GM21737 (cell line): ENCODE results near the gene ARFIP2.
A peak's percentile ranks its signal among the peaks of the same experiment; 100 is the strongest.
"Not testable (repeated sequence)": the region's sequence is repeated elsewhere in the genome, so short reads cannot be mapped to it uniquely, and the experiment has no call there.

Source experiments
- ATAC-seq: cut with Tn5 transposase; IDR thresholded peaks from one replicate; pipeline ENCODE4 v1.9.1; 2021; ENCODE audit warnings: mild to moderate bottlenecking, moderate library complexity; ENCODE audit not compliant: unreplicated experiment

Gene ARFIP2, protein sequence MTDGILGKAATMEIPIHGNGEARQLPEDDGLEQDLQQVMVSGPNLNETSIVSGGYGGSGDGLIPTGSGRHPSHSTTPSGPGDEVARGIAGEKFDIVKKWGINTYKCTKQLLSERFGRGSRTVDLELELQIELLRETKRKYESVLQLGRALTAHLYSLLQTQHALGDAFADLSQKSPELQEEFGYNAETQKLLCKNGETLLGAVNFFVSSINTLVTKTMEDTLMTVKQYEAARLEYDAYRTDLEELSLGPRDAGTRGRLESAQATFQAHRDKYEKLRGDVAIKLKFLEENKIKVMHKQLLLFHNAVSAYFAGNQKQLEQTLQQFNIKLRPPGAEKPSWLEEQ

DNA sequence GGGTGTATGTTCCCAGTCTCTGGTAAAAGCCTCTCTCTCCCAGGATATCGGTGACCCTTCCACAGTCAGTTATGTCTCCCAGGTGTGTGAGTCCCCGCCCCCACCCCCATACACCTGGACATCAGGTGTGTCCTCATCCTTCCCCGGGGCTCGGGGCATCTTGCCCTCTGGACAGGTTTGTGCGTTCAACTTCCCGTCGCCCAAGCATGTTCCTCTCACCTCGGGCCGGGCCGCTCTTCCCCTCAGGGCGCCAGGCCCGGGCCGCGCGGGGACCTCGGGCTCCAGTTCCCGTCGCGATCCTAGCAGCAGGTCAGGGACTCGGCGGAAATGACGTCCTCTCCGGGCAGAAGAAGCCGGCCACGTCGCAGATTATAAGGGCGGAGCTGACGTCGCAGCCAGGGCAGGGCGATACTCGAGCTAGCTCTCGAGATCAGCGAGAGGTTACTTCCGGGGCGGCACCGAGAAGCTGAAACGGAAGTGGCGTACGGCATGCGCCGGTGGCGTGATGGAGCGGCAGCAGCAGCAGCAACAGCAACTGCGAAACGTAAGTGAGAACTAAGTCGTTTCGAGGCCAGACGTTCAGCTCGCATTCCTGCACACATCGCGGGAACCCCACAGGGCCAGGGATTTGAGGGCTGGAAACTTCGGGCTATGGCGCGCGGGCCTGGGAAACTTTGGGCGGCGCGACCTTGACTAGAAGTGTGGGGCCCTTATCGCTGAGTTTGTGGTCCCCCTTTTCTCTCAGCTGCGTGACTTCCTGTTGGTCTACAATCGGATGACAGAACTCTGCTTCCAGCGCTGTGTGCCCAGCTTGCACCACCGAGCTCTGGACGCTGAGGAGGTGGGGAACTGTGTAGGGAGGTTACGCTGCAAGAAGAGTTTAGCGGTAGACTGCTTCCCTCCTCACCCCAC lies at the start of gene ARFIP2, which contains the start of gene TIMM10B:
Gene ARFIP2, minus strand, starts transcription at position 320 of the 912 bp plus-strand sequence. CDS start 910 bp downstream, outside the sequence.
Gene TIMM10B, plus strand, starts transcription at position 490 of the 912 bp plus-strand sequence. Its CDS starts 16 bp downstream, at position 506.
- ATAC-seq: peak; percentile 99

DNA sequence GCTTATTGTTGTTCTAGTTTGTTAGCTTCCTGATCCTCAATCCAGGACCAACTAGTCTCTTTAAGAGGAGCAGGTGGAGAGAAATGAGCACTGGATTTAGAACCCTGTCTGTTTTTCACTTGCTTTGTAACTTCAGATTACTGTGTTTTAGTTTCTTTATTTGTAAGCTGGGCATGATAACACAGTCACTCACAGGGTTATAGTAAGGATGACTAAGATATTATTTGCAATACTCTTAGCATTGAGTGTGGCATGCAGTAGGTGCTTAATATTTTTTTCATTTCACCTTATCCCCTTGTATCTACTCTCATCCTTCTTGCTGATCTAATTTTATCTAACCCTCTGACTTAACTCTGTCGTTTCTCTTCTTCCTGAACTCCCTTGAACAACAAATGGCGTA lies 49.7 kb upstream of the ARFIP2 start:
- ATAC-seq: no peak

DNA sequence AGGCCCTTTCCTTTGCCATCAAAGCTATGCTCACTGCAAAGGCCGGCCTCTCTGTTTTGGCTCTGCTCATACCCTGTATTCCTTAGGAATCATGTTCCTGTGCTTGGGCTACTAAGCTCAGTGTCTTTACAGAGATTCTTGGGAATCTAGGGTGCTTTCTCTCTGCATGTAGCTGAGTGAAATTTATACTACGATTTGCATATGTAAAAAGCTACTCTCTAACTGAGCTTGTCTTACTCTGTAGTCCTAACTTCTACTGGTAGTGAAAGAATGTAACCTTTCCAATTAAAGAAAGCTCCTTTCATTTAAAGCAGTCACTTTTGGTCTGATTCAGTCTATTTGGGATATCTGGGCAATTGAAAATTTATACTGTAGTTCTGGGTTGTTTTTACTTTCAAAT lies 48.1 kb upstream of the ARFIP2 start:
- no peak for ATAC-seq

DNA sequence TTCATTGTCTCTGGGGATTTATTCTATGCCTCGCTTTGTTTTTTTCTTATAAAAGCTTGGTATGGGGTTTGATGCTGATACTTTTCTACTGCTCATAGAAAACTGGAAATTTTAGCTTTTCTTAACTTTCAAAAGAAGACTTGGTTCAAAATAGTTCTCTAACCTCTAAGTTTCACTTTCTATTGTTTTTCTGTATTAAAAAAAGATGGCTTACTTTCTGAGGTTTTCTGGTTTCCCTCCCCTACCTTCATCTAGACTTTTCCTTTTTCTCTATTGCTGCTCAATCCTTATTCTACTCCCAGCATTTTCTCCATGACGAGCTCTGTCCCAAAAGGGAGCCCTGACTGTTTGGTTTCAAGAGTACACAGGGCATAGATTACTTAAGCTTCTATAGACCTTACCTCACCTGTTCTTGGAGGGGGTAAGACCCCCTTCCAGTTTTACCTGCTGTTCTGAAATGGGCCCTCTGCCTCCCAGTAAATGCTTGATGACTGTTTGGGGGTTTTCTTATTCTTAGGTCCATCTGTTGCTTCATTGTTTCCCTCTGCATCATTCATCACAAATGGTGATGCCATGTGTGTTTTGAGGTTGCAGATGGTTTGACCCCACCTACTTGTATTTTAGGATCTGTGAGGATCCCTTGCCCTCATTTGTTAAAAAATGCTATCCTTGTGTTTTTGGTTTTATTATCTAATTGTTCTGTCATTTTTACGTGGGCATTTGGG lies 45.4 kb upstream of the ARFIP2 start:
- no peak for ATAC-seq

DNA sequence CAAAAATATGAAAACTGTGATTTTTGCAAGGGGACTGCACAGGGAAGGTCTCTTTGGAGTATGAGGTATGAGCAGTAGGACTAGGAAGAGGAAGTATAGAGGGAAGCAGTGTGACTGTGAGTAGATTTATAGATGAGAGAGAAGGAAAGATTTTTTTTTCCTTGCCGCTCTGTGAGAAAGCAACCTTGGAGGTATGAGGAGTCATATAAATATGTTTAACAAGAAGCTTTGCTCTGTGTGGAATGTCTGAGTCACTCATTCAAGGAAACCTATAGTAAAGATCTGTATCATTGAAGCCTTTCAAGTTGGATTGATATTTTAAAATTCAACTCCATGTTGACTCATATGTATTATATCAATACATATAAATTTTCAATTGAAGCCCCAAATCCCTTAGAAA lies 42.1 kb upstream of the ARFIP2 start:
- ATAC-seq: no peak

DNA sequence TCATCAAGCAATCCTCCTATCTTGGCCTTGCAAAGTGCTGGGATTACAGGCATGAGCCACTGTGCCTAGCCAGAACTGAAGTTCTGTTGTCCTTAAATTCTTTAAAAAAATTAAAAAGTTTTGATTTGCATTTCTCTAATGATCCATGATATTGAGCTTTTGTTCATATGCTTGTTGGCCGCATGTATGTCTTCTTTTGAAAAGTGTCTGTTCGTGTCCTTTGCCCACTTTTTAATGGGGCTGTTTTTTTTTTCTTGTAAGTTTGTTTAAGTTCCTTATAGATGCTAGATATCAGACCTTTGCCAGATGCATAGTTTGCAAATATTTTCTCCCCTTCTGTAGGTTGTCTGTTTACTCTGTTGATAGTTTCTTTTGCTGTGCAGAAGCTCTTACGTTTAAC lies 40.8 kb upstream of the ARFIP2 start:
- not testable (repeated sequence) for ATAC-seq

DNA sequence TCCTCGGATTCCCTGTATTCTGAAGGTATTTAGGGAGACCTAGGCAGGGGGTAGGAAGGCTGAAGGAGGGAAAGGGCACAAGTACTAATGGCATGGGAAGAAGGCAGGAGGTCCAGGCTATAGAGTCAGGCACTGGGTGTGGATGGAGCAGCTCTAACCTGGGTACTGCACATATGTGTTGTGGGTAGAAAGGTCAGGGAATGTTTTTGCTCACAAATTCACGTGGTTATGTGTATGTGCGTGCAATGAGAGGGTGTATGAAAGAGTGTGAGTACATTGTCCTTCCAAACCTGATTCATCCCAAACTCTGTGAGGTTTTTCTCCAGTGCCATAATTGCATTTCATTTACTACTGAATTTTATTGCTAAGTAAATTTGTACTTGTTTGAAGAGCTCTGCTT lies 39.1 kb upstream of the ARFIP2 start:
- no peak for ATAC-seq

DNA sequence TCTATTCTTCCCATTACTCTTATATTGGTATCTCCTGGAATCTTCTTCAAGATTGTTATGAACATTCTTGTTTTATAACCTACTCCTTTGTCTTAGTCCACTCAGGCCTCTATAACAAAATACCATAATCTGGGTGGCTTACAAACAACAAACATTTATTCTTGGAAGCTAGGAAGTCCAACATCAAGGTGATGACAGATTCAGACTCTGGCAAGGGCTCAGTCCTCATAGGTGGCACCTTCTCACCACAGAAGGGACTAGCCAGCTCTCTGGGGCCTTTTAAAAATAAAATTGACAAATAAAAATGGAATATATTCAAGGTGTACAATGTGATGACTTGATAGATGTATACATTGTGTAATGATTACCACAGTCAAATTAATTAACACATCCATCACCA lies 35.7 kb upstream of the ARFIP2 start:
- ATAC-seq: no peak

DNA sequence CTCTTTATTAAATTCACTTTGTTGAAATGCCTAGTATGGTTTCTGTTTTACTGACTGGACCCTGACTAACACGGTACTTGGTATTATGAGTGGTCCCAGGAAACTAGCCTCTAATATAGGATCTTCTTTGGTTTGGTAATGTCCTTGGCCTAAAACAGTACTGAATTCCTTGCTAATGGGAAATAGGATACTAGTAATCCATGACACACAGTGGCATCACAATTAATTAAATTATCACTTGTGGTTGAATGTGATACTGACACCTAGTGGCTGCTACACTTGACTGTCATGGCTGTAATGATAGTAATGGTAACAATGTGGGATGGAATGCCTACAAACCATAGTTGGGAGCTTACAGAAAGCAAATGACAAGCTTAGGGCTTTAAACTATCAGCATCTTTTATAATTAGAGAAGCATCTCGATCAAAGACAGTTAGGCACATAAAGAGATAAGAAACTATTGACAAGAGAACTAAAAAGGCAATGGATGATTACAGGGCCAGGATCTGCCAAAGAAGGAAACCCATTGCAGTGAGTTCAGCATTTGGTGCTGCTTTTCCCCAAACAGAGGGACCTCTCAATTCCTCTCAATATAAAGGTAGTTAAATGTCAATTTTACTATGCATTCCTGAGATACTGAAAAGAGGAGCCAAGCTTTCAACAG lies 24.6 kb upstream of the ARFIP2 start:
- no peak for ATAC-seq

DNA sequence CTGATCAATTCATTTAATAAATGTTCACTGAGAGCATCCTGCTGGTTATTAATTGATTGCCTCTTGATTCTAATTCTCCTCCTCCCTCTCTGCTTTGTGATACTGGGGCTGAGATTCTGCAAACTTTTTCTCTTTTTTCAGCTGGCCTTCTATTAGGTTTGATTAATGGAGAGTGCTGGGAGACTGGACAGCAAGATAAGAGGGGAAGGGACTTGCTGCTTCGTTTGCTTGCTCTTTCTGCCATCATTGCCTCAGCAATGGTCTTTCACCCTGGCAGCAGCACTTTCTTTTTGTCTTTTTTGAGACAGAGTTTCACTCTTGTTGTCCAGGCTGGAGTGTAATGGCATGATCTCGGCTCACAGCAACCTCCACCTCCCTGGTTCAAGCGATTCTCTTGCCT lies 23.0 kb upstream of the ARFIP2 start:
- no peak for ATAC-seq

DNA sequence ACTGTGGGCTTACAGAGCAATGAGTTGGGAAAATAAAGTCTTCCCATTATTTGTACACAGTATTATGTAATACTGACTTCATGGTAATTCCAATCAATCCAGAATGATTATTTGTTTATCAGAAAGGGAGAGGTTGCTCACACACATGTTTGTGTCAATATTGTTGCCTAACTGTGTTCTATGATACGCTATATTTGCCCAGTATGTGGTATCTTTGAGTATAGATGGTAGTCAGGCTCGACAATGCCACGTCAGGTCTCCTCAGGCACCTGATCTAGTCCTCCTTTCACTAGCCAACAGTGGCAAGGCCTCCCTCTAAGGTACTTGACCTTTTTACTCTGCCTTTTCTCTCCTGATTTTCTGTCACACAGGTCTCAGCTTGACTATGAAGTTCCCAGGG lies 21.3 kb upstream of the ARFIP2 start:
- no peak for ATAC-seq

DNA sequence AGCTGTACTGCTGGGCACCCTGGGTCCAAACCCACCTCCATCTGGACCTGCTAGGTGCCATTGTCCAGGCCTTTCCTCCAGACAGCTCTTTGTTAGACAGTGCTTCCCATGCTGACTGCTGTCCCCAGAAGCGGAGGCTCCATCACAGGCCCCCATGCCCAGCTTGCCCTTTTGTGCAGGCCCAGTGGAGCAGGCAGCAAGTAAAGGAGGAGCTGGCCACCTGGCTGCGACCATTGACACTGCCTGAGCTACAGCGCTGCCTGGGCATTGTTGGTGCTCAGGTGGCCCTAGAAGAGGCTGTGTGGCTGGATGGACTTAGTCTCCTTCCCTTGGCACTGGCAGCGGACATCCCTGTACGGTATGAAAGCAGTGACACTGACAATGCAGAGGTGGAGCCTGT lies 17.4 kb upstream of the ARFIP2 start:
- ATAC-seq: no peak

DNA sequence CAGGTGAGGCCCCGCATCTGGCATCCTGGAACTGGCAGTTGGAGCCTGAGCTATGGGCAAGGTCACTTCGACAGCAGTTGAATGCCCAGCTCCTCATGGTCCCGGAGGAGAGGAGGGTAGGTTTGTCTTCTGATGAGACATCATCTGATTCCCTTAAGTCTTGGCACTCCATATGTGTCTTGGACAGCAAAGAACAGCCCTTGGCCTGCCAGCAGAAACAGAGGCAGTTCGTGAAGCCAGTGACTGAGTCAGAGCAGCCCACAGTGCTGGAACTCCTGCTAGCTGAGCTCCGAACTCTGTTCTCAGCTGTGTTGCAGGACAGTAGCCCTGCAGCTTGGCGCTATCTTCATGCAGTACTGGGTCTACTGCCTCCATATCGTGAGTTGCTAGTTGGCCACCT lies 17.0 kb upstream of the ARFIP2 start:
- ATAC-seq: no peak

DNA sequence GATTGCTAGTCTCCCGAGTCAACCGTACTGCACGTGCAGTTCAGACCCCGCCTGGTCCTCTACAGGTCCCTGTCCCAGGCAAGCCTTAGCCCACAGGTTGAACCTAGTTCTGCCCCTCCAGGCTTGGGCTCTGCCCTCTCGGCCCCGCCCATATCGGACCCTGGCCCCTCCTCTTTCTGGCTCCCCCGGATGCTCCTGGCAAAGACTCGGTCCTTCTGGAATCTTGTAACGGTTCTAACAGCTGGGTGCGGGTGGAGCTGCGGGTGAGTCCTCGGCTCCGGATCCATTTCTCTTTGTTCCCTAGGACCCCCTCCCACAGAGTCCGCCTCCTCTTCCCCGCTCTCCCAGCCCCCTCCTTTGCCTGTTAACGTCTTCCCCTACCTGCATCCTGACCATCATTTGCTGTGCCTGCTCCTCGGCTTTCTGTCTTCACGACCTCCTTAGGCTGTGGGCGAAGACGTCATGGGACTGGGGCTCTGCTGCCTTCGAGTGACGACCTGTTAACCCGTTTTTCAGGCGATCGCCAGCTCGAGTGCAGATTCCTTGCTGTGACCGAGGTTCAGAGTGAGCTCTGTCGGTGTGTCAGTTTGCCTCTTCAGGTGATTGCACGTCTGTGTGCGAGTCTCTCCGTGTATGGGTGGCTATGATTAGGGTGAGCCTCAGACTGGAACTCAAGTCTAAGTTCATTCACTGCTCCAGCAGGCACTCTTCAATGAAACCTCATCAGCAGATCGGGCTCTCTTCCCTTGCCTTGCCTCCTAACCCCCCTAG lies 16.1 kb upstream of the ARFIP2 start, which contains the start of gene DNHD1:
Gene DNHD1, plus strand, starts transcription at position 212 of the 771 bp plus-strand sequence. CDS start 936 bp downstream, outside the sequence.
- no peak for ATAC-seq

DNA sequence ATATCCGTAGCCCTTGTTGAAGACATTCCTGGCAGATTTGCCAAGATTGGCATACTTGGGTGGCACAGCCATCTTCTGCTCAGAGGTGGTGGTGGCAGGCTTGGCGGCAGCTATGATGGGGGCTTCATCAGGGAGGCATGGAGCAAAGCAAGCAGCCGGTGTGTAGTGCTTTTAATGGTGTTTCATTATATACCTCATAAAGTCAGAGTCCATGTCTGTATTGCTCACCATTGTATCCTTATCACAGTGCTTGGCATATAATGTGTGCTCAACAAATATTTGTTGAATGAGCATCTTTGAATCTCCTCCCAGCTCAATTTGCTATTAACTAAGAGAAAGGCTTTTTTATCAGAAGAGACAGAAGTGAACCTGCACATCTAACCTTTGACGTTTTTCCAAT lies 8.2 kb upstream of the ARFIP2 start:
- ATAC-seq: no peak

DNA sequence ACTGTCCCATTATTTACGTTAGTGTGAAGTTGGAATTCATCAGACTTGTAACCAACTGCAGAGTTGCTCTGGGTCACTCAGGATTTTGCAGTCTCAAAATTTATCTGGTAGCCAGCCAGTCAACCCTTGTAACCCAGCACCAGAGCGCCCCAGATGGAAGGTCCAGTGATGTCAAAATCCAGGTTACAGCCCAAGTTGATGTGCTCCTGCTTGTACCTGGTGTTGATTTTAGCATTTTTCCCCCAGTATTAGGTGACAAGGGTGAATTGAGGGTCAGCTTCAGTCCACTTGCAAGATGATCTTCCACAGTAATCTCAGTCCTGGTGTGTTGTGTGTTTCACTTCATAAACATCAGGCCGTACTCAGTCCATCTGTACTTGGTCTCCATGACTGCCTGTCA lies 7.7 kb upstream of the ARFIP2 start:
- no peak for ATAC-seq

DNA sequence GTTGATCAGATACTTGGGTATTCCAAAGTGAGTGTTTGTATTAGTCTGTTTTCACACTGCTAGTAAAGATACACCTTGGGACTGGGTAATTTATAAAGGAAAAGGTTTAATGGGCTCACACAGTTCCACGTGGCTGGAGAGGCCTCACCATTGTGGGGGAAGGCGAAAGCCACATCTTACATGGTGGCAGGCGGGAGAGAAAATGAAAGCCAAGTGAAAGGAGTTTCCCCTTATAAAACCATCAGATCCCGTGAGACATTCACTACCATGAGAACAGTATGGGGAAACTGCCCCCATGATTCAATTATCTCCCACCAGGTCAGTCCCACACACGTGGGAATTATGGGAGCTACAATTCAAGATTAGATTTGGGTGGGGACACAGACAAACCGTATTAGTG lies 7.2 kb upstream of the ARFIP2 start:
- no peak for ATAC-seq

DNA sequence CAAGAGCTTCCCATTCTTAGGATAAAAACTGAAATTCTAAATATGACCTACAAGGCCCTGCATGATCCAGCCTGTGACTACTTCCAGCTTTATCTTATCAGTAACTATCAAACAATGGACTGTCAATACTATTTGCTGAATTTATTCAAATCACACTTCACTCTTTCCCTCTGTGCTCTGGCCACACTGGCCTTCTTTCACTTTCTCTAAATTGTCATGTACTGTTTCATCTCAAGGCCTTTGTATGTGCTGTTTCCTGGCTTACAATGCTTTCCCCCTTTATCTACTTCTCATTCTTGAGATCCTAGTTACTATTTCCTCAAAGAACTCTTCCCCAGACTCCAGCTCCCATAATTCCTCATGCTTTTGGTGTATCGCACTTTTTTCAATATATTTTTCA lies 5.8 kb upstream of the ARFIP2 start:
- no peak for ATAC-seq

DNA sequence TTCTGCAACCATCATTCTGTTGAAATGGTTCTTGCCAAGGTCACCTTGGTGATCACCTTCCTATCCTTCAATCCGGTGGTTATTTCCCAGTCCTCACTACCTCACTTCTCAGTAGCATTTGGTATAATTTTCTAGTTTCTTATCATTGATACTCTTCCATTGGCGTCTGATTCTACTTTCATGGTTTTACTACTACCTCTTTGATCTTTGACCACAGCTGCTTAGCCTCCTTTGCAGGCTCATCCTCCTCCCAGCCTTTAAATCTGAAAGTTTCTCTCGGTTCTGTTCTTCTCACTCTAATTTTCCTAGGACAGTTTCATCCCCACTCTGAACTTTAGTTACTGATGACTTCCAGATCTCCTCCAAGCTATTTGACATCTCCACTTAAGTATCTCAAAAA lies 5.1 kb upstream of the ARFIP2 start:
- ATAC-seq: no peak

DNA sequence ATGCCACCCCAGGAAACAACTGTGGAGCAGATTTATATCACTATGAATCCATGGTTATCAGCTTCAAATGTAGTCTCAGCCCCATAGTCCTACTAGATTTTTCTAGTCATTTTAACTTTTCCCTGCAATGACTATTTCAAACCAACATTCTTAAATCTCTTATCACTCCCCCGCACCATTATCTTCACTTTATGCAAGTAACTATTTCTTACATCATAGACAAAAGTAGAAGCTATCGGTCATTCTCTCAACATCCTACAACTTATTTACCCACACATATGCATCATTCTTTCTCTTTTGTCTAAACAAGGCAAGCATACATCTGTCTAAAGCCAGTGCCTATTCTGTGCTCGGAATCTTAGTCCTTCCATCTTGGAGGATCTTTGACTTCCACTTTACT lies 4.5 kb upstream of the ARFIP2 start:
- no peak for ATAC-seq
